Stimulated activated CD4-positive, alpha-beta T cell treated with anti-CD3 and anti-CD28 coated beads, Interleukin-15, amount 100 ng/mL, for 1 hour (primary cell): ENCODE data around the gene HYI.

Source experiments
- DNase-seq, 2 donors: peaks; one replicate each; pipeline ENCODE4 v3.0.0-alpha.2; 2020; ENCODE audit warnings: low read depth in 1 of 2, low spot score in 1 of 2

The HYI gene

GRCh38 chr1:43445606-43446387 lies 7.9 kb downstream of the HYI start:
- no peak for DNase-seq

GRCh38 chr1:43444836-43445235 lies 8.9 kb downstream of the HYI start:
- no peak for DNase-seq

- DNase-seq = no peak
Measured at GRCh38 chr1:43444151-43444828, 9.4 kb downstream of the HYI start.

- DNase-seq = no peak
Measured at GRCh38 chr1:43443197-43443946, 10.4 kb downstream of the HYI start.

- no peak for DNase-seq
Measured at GRCh38 chr1:43442756-43443155, 11.0 kb downstream of the HYI start.

- no peak for DNase-seq
Measured at GRCh38 chr1:43441894-43442637, 11.7 kb downstream of the HYI start.

- DNase-seq = no peak
Measured at GRCh38 chr1:43441166-43441893, 12.4 kb downstream of the HYI start.

GRCh38 chr1:43440358-43440757 lies 13.4 kb downstream of the HYI start:
- no peak for DNase-seq

GRCh38 chr1:43439781-43440180 lies 13.9 kb downstream of the HYI start:
- no peak for DNase-seq

GRCh38 chr1:43438953-43439581 lies 14.7 kb downstream of the HYI start:
- no peak for DNase-seq

GRCh38 chr1:43438576-43438952 lies 15.2 kb downstream of the HYI start:
- no peak for DNase-seq

GRCh38 chr1:43438006-43438405 lies 15.7 kb downstream of the HYI start:
- no peak for DNase-seq

GRCh38 chr1:43437031-43437973 lies 16.4 kb downstream of the HYI start:
- no peak for DNase-seq

- DNase-seq = no peak
Measured at GRCh38 chr1:43436371-43436770, 17.4 kb downstream of the HYI start.

GRCh38 chr1:43435146-43436145 lies 18.3 kb downstream of the HYI start:
- no peak for DNase-seq

- DNase-seq = no peak
Measured at GRCh38 chr1:43434256-43434655, 19.5 kb downstream of the HYI start.

GRCh38 chr1:43432907-43433306 lies 20.8 kb downstream of the HYI start:
- no peak for DNase-seq
